HG03432 (cell line): ENCODE measurements around the gene HBM.
"Not testable (repeated sequence)": the region's sequence is repeated elsewhere in the genome, so short reads cannot be mapped to it uniquely, and the experiment has no call there.

ENCODE experiments used
- ATAC-seq: cut with Tn5 transposase; IDR thresholded peaks from one replicate; pipeline ENCODE4 v1.9.1; 2021; ENCODE audit warnings: mild to moderate bottlenecking, moderate library complexity; ENCODE audit not compliant: unreplicated experiment

The HBM gene

GRCh38 chr16:165539-166374, at the start of gene HBM:
Gene HBM, plus strand, starts transcription at chr16:165978. Its CDS starts 20 bp downstream, at chr16:165998.
- ATAC-seq, result no peak

DNA sequence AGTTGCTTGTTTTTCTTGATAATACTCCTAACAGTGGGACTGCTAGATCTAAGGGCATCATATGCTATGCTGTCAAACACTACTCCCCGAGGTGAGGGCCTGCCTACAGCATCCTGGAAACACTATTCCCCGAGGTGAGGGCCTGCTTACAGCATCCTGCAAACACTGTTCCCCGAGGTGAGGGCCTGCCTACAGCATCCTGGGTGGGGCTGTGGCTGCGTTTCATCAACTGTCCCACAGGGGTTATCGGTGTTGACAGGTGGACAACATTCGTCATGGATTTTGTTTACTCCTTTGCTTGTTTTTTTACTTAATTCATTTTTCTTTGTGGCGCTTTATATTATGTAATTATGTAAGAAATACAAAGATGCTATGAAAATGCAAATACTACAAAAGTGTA, 49.8 kb upstream of the HBM start:
- ATAC-seq, result no peak

DNA sequence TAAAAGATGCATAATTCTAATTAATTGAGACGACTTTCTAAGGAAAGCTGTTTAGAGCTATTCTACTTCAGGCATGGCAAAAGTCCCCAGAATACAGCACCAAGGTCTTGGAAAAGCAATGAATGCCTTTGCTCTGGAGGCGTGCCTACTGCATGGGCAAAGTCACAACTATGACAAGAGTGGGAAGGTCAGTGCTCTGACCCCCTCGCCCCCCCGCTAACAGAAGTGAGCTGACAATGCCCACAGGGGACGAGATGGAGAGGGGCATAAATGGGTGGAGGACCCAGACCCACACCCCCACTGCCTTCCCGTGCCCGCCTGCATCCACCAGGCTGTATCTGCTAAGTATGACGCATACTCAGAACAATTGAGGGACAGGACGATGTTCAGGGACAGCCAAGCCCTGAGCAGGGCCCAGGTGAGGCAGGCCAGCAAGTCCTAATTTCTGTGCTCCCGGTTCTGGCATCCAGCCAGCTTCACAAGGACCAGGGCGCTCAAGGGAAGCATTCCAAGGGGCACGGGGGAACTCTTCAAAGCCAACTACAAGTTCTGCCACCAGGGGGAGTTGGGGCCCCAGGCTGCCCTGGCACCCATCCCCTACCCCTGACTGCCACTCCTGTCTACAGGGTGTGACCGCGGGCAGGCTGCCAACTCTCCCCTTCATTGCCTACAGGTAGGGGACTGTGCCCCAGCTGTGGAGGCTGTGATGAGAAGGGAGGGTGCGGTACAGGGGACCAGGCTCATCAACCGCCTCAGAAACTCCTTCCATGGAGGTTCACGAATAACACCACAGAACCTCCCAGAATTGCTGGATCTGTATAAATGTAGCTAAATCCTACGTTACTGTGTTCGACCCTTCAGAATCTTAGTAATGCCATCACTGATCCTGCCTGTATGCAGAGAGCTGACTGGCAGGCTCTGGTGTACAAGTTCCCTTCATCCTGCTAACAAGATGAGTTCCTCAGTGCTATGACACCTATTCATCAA, 48.1 kb upstream of the HBM start:
- ATAC-seq, result no peak

- ATAC-seq, result no peak
These were observed 46.9 kb upstream of the HBM start for GRCh38 chr16:118857-119256.

DNA sequence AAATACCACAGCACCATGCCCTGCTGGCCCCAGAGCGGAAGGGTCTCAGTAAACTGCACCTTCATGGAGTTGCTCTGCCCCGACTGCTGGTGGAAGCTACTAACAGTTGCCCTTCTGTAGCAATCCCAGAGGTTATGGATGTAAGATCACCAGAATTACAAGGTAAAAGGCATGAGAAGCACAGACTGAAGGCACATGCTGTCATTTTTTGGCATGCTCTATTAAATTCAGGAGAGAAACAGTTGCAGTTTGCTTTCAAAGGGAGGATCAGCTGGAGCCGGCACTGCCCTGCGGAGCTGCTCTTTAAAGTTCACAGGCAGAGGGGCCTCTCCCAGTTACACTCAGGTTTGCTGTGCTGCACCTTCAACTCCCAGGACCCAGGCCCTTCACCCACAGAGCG, 46.5 kb upstream of the HBM start:
- no peak for ATAC-seq

DNA sequence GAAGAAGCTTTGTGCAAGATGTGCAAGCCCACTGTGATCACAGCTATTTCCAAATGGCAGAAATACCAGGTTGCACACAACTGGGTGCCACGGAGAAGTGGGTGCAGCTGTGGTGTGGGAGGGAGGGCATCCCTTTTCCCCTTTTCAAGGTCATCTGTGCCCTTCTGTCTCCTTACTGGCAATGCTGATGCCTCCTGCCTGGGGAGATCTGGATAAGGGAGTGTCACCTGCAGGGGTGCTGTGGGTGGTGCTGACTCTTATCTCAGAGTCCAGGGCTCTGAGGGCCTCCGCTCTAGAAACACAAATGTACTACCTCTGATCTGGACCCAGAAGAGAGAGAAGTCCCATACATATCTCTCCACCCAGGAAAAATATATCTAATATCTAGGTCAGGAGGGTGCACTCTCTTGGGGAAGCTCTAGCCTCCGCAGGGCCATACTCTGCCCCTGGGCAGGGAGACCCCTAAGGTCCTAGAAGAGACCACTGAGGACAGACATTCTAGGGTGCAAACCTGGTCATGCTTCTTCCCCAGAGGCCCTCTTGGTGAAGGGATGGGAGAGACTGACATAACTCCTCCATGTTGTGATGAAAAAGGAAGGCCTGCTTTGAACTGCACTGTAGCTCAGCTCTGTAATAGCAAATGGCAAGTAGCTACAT, 45.8 kb upstream of the HBM start:
- ATAC-seq, result no peak

DNA sequence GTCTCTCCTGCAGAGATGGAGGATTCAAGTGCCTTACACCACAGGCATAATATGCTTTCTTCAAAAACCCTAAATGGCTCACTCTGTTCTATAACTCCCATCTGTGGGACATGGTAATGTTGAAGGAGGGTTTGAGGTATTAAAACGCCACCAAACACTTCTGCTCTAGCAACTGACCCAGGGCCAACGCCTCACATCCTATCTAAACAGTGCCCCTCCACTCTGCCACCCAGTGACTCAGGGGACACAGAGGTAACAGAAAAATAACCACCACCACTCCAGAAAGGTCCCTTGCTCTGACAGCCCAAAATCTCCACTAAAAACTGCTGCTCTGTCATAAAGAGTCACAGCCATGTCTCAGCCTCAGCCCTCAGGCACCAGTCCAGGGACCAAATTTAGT, 45.0 kb upstream of the HBM start:
- ATAC-seq, result no peak

- no peak for ATAC-seq
These were observed 43.4 kb upstream of the HBM start for GRCh38 chr16:122361-122760.

DNA sequence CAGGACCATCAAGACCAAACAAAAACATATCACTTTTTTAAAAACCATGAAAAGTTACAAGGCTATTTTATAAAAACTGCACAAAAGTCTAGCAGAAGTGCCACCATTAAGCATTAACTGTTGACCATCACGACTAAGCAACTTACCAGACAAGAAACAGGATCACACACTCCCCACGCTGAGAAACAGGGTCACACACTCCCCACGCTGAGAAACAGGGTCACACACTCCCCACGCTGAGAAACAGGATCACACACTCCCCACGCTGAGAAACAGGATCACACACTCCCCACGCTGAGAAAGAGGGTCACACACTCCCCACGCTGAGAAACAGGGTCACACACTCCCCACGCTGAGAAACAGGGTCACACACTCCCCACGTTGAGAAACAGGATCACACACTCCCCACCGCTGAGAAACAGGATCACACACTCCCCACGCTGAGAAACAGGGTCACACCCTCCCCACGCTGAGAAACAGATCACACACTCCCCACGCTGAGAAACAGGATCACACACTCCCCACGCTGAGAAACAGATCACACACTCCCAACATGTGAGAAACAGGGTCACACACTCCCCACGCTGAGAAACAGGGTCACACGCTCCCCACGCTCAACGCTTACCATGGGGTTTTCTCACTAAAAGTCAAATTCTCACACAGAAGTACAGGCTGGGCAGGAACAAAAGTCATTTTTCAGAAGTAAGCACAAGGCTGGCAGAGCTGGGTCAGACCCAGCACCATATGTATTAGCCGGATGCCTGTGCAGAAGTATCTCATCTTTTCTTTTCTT, 42.0 kb upstream of the HBM start:
- ATAC-seq, result not testable (repeated sequence)

DNA sequence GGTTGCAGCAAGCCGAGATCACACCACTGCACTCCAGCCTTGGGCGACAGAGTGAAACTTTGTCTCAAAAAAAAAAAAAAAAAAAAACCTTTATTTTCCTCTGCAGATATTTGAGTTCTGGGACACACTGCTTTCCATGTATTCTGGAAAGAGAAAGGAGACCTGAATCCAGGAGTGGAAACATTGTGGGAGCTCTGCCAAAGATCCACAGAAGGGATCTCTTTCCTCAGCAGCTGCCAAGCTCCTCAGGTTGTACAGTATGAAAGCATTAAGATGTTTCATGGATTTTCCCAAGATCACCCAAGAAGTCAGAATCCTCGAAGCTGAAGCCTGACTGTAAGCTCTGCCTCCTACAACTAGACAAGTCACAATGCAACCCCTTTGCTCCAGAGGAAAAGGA, 40.8 kb upstream of the HBM start:
- ATAC-seq, result no peak

DNA sequence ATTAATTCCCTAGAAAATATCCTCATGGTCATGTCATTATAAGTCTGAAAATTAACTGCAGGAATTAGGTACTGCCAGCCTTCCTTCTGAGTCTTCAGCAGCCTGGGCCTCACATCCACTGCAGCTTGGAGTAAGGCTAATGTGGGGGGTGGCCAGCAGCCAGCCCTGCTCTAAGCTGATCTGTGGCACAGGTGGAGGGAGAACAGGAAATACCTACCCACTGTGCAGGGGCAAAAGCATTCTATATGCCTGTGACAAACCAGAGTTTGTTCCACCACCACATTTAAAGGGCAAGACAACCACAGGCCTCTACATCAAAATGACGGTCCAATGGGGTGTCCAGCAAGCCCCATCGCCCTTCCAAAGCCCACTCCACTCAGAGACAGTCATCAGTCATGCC, 36.7 kb upstream of the HBM start:
- ATAC-seq, result no peak

- ATAC-seq, result no peak
These were observed 35.1 kb upstream of the HBM start for GRCh38 chr16:130533-131173.

GRCh38 chr16:132120-132519, 33.7 kb upstream of the HBM start:
- no peak for ATAC-seq

- no peak for ATAC-seq
These were observed 32.1 kb upstream of the HBM start for GRCh38 chr16:133716-134115.

GRCh38 chr16:138049-138417, 27.7 kb upstream of the HBM start:
- no peak for ATAC-seq

- ATAC-seq, result no peak
These were observed 25.5 kb upstream of the HBM start for GRCh38 chr16:140175-140857.

- no peak for ATAC-seq
These were observed 23.3 kb upstream of the HBM start for GRCh38 chr16:142405-142967.

- ATAC-seq, result no peak
These were observed 22.7 kb upstream of the HBM start for GRCh38 chr16:143047-143446.

DNA sequence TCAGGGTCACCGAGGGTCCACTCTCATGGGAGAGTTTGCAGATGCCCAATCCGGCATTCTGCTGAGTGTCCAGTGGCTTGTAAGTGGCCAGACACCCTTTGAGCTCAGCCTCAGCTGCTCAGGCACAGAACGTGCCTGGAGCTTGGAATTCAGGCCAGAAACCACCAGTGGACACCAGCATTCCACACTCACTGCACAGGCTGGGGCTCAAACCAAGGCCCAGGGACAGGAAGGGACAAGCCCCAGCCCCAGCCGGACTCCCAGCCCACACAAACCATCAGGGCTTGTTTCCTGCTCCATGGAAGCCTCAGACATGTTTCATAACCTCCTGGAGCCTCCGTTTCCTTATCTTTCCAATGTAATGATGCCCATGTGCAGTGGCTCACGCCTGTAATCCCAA, 22.3 kb upstream of the HBM start:
- ATAC-seq, result no peak
